DMS79 treated with DMSO at 0.1 percent for 48 hours (cell line): Measurements from ENCODE around the gene HEY2.

Source experiments
- DNase-seq: peaks from one replicate; lab custom pipeline; 2025; lab: John Stamatoyannopoulos, UW

Gene HEY2

DNA sequence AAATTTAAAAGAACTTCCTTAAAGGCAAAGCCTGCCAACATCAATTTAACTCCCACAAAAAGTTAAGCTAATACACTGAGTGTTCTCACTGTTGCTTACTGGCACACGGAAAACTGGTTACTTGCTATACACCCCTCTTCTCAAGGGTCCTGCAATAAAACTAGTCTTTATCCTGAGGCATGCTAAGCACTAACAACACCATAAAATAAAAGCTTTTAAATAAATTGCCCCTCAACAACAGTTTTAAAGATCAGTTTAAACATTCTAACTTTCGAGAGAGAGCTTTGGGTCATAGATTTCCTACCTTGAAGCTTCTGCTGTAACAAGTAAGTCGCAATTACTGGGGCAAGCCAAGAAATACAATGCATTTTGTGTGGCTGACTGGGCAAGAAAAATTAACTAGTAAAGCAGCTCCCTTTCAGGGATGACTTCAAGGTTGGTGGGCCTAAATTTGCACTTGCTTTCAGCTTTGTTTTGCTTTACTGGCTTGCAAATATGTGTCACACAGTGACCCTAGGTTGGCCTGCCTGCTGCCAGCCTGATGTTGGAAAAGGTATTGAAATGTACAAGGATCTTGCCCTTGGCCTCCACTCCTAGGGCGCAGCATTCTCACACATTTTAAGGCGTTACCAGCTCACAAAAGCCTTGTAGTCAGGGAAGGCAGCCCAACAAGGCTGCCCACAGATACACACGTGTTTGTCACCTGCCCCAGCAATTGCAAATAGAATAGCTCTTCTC, 4.0 kb upstream of the HEY2 start:
- no peak for DNase-seq

- no peak for DNase-seq
Measured at GRCh38 chr6:125746019-125746414, 3.4 kb upstream of the HEY2 start.

- peak; percentile 24 for DNase-seq
Measured at GRCh38 chr6:125746731-125747588, 2.5 kb upstream of the HEY2 start.

DNA sequence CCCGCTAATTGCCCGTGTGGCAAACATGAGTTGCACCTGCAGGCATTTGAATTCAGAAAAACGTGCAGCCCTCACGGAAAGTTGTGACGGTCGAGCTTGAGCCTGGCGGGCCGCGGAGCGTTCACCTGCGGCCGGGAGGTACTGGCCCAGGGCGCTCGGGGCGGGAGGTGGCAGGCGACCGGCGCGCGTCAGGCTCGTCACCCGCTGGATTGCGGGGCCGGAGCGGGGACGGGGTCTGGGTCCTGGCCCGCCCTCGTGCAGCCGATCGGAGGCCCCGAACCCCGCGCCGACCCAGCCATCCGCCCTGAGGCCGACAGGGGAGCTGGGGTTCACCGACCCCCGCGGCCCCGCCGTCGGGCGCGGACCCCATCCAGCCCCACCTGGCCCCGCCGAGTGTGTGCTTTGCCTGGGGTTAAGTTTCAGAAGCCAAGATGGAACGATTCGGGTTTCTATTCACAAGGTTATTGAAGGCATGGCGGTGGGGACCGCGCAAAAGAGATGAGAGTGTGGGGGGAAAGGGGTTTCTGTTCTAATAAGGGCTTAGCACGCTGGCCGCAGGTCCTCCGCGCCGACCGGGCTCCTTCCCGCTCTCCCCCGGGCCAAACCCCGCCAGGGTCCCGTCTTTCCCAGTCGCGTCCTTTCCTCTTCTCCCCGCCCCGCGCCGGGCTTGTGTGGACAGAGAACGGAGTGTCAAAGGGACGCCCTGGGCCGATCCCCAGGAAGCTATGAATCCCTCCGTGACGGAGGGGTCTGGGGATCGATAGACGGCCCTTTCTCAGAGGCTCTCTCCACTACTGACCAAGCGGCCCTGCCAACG, 1.6 kb upstream of the HEY2 start:
- DNase-seq: peak; percentile 42

DNA sequence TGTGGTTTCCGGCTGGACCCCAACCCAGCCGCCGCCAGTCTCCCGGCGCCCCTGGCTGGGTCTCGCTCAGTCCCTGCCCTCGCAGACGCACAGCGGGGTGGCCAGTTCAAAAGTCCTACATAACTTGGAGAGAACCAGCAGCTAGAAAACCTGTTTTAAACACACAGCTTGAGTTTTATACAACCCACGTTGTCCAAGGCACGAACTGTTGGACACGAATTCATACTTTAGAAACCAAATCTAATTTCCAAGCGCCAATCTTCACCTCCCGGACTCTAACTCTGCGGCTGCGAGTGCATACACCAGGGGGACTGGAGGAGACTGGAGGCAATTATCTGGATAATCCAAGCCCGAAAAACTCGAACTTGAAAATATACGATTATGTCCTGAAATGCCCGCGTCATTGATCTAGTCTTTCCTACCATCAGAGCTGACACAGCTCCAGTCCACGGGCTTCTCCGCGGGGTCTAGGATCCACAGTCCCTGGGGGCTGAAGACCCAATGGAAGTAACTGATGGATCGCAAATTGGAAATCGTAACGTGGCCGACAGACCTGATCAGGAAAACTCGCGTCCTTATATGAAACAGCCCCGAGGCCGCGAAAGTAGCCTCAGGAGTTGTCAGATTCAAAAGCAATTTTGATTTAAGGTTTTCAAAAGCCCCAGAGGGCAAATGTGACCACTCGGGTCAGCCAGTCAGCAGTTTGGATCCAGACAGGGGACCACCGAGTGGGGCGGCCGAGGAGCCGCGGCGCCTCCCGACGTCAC, 843 bp upstream of the HEY2 start:
- DNase-seq: peak; percentile 37

DNA sequence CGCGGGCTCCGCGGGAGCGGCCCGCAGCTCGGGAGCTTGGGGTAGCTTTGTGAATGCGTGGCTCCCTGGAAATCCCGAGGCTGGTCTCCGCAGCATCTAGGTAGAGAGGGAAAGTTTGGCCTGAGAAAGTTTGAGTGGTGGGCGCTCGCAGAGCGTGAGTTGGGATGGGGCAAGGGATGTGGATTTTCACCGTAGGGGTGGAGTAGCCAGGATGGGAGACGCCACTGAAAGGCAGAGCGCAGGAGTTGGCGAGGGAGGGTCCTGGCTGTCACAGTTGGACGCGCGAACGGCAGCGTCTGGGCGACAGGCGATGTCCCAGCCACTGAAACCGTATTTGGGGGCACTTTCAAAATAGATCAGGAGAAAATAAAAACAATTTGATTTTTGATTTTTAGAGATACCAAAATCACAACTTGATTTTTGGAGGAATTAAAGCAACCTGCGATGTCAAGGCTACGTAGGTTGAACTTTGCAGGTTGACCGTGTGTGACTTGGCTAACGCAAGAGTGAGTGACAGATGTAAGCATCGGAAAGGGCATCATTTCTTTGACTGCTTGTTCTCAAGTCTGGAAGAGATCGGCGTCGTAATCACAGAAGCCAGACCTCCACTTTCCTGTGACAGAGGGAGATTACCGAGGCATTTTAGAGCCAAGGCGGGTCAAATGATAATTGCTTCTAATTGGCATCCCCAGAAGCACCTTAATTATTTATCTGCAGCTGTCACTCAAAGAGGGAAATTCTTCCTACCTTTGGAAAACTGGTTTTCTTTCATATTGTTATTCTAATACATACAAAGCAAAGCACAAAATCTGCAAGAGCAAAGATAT, 646 bp downstream of the HEY2 start:
- peak; percentile 62 for DNase-seq

GRCh38 chr6:125750692-125751333, 1.4 kb downstream of the HEY2 start:
- peak; percentile 39 for DNase-seq

DNA sequence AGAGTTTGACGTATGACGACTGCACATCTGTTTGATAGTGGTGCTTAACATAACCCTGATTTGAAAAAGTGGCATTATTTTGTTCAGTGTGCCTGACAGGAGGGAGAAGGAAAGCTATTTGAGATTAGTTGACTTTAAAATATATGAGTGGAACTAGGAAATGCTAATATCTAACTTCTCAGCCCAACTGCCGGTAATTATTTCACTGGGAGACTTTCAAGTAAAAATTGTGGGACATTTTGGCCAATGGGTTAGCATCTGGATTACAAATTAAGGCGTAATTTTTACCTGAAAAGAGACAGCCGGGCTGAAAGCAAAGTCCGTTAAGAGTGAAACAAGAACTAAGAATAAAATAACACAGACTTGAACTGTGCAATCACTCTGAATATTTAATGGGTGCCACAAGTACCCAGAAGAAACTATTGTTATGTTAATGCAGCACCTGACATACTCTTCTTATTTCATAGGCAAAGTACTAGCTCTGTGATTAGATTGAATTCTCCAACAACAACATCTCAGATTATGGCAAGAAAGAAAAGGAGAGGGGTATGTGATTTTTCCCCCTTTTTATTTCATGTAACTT, 2.0 kb downstream of the HEY2 start:
- no peak for DNase-seq

- DNase-seq: no peak
Measured at GRCh38 chr6:125752773-125753172, 3.3 kb downstream of the HEY2 start.

GRCh38 chr6:125753218-125753936, 3.9 kb downstream of the HEY2 start:
- peak; percentile 18 for DNase-seq

- no peak for DNase-seq
Measured at GRCh38 chr6:125753937-125754259, 4.5 kb downstream of the HEY2 start.

DNA sequence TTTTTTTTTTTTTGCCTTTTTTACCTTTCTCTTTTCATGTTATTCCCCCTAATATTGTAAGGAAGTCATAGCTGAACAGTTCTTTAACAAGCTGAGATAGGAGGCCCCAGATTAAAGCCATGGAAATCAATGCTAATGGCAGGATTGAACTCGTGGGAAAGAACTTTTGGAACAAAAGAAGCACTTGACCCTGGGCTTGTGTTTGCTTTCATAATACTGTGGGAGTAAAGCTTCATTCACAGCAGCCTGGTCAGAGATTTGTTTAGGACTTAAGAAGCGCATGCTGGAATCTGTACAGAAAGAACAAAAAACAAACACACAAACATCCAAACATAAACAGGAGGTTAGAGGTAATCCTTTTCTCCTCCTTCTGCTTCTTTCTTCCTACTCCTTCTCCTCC, 5.1 kb downstream of the HEY2 start:
- no peak for DNase-seq

DNA sequence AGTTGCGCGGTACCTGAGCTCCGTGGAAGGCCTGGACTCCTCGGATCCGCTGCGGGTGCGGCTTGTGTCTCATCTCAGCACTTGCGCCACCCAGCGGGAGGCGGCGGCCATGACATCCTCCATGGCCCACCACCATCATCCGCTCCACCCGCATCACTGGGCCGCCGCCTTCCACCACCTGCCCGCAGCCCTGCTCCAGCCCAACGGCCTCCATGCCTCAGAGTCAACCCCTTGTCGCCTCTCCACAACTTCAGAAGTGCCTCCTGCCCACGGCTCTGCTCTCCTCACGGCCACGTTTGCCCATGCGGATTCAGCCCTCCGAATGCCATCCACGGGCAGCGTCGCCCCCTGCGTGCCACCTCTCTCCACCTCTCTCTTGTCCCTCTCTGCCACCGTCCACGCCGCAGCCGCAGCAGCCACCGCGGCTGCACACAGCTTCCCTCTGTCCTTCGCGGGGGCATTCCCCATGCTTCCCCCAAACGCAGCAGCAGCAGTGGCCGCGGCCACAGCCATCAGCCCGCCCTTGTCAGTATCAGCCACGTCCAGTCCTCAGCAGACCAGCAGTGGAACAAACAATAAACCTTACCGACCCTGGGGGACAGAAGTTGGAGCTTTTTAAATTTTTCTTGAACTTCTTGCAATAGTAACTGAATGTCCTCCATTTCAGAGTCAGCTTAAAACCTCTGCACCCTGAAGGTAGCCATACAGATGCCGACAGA, 9.9 kb downstream of the HEY2 start:
- DNase-seq: no peak

DNA sequence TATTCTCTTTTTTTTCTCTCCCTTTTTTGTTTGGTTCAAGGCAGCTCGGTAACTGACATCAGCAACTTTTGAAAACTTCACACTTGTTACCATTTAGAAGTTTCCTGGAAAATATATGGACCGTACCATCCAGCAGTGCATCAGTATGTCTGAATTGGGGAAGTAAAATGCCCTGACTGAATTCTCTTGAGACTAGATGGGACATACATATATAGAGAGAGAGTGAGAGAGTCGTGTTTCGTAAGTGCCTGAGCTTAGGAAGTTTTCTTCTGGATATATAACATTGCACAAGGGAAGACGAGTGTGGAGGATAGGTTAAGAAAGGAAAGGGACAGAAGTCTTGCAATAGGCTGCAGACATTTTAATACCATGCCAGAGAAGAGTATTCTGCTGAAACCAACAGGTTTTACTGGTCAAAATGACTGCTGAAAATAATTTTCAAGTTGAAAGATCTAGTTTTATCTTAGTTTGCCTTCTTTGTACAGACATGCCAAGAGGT, 10.6 kb downstream of the HEY2 start:
- DNase-seq: no peak

DNA sequence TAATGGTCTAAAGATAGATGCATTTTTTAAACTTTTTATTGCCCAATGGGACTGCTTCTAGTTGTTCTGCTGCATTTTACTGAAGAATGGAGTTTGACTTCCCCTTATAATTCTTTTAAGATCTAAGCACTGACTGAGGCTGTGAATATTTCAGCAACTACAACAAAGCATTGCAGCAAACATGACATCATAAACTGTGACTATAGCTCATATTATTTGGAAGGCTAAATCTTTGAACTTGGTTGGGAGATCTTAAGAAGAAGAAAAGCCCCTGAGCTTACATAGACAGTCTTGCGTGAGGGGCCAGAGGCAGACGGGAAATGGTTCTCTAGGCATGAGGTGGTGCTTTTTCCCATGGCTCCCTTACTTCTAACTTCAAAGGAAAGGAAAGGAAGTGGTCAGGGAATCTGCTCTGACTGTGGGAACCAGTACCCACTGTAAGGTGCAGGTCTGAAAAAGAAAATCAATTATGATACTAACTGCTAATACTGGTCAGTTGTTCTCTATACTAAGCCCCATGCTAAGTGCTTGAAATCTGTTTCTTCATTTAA, 14.8 kb downstream of the HEY2 start:
- DNase-seq: no peak

DNA sequence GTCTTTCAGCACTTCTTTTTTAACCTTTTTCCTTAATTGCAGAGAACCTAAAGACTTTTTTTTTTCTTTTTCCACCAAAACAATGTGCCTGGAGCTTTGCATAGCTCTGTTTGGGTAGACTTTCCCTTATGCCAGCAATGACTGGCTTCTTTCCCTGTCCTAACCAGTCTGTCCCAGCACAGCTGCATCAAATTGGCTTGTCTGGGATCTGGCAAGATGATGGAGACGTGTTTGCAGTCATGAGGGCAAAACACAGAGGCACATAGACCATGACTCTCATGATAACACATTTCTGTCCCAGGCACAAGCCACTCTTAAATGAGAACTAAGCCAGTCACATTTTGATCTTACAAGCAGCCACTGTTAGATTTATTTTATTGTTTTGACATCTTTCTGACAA, 16.5 kb downstream of the HEY2 start:
- no peak for DNase-seq

DNA sequence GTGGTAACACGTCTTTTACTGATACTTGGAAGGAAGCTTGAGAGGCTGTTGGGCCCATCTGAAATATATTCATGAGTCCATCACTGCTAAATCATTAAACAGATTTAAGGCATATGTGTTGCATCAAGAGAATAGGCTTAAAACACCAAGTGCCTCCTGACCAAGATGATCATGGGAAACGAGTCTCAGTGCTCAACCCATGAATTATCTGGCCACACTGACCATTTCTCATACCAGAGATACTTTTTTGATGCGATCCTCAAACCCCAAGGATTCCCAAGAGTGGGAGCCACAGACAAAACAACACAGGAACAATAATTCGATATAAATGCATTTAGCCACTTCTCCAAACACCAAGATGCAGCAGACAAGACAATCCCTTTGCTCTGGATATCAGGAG, 17.2 kb downstream of the HEY2 start:
- DNase-seq: no peak

GRCh38 chr6:125769147-125769783, 19.8 kb downstream of the HEY2 start:
- DNase-seq: no peak
